ENCODE measurements around the gene EXOC2.
"Not testable (repeated sequence)": the region's sequence is repeated elsewhere in the genome, so short reads cannot be mapped to it uniquely, and the experiment has no call there.

Gene EXOC2

DNA sequence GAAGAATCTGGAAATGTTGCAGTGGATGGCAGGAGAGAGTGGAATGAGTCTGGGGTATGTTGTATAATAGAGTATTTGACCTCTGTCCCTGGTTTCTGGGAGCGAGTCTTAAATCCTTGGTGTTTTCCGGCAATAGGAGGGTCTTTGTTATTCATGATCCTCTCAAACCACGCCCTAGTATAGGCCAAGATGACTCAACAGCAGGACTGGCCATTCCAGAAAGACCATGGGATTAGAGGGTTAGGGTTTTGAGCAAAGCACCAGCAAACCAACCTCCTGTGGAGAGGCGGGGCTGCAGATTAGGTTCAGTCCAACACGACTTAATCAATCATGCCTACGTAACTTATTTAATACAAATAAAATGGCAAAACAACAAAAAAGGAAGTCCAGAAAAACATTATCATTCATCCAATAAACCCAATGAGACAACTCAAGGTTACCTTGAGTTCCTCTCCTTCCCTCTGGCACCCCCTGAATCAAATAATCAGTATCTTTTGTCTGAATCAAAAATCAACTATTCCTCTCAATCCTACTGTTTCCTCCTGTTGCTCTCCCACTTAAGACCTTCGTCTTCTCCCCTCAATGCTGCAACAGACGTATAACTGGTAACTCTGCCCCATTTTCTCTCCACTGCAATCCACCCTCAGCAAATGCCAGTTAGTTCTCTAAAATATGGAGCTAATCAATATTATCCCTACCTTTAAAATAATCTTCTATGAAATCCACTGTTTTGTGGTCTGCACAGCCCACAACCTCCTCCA, 51.5 kb downstream of the EXOC2 start:
- DNase-seq (ENCODE audit: low read depth, low spot score): peak; percentile 58

DNA sequence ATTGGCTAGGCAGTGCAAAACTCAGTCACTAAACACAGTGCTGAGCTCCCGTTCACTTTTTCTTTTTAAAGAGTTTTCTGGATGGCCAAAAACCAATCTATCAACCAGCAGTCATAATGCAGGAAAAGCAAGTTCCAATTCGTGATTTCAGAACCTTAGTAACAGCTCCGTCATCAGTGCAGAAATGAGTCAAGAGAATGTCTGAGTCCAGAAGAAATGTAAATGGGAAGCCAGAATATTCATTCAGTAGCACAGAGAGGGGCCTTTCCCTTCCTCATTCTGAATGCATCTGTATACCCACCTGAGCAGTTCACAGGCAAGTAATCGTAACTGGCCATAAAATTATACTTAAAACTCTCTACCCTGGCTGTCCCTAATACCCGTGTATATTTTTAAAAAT, 56.5 kb downstream of the EXOC2 start:
- no peak for DNase-seq (ENCODE audit: low read depth, low spot score)

DNA sequence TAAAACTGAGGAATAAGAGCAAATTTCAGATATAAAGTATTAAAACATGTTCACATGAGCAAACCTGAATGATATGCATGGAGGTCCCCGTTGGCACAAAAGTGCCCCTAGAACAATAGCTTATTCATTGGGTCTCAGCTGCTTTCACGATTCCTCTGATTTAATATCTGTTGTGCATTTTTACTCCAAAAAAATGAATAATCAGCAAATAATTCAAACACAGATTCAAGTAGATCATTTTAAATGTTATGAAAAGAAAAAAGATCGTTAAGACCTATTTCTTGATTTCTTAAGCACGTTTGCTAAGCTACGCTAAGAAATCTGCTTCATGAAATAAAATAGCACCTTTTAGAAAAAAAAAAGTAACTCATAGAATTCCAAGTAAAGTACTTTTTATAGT, 57.7 kb downstream of the EXOC2 start:
- no peak for DNase-seq (ENCODE audit: low read depth, low spot score)

DNA sequence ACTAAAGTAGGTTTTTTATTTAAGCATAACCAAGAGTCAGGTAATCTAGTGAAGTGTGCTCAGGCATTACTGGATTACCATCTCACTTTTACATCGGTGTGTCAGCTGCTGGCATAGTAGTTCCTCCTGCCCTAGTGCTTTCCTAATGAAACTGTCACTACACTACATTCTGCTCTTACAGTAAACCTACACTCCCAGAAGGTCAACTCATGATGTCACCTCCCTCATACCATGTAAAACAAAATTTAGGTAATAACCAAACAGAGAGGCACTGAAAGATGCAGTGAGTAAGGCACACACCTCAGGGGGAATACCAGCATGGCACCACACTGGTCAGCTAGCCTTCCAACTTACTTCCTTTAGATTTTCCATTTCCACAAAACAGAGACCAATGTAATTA, 59.3 kb downstream of the EXOC2 start:
- DNase-seq (ENCODE audit: low read depth, low spot score): no peak

DNA sequence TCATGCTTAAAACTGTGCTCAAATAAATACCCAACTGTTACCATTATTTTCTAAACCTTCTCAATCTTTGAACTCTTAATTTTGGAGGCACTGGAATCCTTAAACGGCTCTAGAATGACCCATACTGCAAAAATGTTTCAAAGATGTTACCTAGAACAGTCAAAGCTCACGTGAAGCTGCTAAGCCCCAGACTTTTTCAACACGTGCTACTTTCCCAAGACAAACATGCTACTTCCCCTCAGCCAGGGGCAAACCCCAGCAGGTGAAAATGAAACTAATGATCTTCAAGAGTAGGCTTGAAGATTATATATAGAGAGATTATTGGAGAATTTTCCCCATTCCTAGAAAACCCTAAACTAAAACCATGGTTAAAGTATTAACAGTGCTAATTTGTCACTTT, 64.2 kb downstream of the EXOC2 start:
- no peak for DNase-seq (ENCODE audit: low read depth, low spot score)

DNA sequence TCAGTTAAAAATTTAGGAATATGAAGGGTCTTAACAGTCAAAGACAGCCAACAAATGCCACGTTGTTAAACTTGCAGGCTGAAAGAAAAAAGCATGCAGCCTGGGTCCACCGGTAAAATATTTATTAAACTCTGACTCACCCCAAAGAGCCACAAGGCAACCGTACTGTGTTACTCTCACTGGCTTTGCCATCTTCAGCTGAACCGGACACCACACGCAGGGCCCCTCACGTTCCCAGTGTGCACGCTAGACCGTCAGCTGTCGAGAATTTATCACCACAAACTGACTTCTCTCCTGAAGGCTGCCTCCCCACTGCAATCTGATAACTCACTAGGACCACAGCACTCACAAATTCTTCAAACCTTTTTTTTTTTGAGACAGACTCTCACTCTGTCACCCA, 66.7 kb downstream of the EXOC2 start:
- no peak for DNase-seq (ENCODE audit: low read depth, low spot score)

DNA sequence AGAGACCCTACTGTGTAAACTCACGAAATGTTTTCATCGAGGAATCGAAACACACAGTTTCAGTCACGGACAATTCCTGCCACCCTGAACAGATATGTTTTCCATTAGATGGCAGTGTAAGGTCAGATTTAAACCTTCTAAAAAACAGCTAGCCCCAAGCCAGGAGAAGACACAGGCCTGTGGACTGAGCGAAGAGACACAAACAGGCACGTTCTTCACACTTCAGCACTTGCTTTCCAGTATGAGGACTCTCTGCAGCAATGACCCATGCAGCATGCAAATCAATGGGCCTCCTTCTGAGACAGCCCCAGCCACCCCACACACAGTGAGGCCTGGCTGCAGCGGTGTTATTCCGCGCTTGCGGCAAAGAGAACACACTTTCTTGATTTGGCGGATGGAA, 68.0 kb downstream of the EXOC2 start:
- peak; percentile 68 for DNase-seq (ENCODE audit: low read depth, low spot score)

DNA sequence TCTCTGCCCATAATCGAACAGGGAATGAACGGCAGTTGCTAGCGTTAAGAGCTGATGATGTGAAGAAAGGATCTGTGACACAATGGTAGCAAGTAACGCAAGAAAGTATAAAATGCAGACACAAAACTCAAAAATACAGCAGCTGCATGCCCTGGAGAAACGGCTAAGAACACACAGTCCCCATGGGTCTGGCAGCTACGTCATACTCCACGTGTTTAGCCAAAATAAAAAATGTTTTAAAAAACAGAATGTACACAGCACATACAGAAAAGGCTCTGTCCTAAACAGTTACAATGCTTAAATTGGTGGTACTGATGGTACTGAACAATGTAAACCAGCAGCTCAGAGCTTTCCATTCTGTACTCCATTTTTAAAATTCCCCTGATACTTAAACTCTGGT, 70.5 kb downstream of the EXOC2 start:
- no peak for DNase-seq (ENCODE audit: low read depth, low spot score)

DNA sequence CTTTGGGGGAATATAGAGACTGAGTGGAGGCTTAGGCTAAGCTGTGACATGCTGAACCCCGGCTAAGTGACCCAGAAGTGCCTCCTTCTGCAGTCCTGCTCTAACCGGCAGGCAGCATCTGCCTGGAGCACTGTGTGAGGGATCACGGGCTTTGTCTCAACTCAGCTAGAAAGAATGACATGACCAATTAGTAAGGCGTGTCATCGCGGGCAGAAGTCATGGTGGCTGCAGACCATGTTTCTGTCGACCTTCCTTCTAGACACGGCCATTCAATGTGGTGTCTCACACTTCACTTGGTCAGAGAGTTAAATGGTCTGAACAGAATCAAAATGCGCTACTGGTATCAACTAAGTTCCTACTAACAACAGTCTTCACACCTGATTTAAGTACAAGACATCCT, 71.0 kb downstream of the EXOC2 start:
- no peak for DNase-seq (ENCODE audit: low read depth, low spot score)

DNA sequence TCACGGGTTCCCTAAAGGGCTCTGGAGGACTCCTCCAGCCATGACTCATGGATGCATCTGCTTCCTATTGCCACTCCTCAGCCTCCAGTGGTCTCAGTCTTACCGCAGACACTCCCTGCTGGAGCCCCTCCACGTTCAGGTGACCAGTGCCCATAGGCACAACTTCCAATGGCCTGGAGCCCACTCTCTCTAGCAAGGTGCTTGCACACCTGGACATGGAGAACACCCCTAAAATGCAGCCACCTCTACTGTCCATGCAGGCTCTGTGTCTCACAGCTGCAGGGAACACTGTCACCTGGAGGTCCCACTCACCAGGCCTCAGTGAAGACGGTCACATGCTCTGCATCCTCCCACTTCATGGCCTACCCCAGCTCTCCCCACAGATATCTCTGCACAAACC, 72.0 kb downstream of the EXOC2 start:
- no peak for DNase-seq (ENCODE audit: low read depth, low spot score)

DNA sequence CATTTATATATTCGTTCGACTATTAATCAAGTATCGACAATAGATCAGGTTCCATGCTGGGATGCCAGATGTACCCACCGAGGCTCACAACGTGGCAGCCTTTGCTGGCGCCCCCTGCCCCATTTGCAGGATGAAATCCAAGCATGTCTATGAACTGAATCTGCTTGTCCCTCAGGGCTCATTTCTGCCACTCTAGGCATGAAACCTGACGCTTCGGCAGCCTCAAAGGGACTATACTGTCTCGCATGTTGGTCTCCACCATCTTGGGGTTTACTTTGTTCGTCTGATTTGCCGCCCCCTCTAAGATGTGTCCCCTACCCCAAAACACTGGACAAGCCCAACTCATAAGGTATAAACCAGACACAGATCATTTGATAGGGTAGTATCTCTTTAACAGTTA, 72.8 kb downstream of the EXOC2 start:
- DNase-seq (ENCODE audit: low read depth, low spot score): no peak

DNA sequence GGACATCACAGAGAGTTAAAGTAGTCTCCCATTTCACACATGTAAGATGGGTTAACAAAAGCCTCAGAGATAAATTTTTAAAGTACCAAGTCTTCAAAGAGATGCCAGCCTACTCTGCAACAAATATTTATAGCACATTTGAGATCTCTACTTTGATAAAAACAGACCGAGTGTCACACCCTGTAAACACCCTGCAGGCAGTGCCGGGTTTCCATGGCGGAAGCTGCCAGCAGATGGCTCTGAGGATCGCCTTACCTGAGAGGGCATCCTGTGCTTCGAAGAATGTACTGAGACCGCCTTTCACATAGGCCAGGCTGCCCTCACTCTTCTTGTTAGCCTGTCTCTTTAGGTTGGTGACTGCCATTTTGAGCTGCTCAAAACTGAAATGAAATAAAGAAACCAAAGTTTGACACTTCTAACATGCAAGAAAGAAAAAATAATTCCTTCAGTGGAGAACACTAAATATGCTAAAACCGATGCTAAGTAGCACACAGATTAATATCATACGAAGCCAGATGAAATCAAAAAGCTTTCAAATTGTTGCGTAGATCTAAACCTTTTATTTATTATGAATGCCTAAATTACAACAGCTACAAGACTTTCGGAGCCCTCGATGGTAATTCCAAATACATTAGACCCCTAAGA, 75.4 kb downstream of the EXOC2 start:
- peak; percentile 68 for DNase-seq (ENCODE audit: low read depth, low spot score)

DNA sequence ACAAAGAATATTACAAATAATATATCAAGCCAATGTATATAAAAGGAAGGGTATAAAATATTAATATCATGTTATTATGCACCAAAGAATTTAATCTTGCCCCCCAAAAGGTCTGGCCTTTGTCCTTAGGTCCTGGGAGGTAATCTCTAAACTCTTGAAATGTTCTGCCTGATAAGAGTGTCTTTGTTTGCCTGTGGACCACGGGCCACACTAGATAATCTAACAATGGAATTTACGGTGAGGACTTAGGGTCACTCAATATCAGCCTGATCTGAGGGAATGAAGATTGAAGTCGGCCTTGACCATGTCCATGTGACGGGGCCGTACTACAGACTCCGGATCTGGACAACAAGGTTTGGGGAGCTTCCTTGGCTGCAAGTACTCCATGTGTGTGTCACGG, 79.0 kb downstream of the EXOC2 start:
- no peak for DNase-seq (ENCODE audit: low read depth, low spot score)

DNA sequence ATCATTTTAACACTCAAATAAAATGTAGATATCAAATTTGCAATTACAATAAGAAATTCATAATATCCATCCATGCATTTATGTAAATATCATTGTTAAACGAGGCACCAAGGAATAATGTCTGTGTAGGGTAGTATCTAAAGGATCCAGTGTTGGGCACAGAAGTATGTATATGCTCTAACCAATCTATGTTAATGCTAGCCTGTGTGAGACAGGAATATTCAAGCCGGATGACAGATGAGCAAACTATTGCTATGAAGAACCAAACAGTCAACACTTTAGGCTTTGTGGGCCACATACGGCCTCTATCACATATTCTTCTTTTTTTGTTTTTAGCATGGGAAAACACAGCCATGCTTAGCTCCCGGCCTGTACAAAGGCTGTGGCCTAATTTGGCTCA, 81.0 kb downstream of the EXOC2 start:
- DNase-seq (ENCODE audit: low read depth, low spot score): no peak

DNA sequence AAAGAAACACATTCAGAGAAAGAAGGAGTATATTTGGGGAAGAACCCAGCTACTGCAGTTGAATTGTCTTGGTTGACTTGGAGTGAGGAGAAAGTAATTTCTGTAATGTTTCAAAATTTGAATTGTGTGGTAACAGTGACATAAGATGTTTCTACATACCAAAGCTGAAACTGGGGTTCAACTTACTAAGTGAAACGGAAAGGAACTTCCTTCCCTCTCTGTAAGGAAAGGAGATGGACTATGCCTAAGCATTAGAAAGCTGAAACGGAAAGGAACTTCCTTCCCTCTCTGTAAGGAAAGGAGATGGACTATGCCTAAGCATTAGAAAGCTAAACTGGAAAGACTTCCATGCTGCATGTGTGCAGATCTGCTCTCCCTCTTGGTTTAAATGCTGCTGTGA, 82.1 kb downstream of the EXOC2 start:
- no peak for DNase-seq (ENCODE audit: low read depth, low spot score)

DNA sequence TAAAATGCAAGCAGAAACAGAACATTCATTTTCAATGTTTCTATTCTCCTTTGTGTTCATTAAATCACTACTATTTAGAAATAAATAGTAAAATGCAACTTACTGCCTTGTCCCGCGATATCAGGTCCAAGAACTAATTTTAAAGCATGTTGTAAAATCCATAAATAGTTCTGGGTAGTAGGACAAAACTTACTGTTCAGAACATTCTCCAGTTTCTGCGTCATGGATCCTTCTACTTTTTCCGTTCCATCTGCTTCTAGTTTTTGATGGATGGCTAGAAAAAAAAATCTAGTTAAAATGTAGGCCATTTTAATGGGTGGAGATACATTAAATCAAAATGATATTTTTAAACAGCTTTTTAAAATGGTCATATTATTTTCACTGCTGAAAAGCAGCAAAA, 83.0 kb downstream of the EXOC2 start:
- no peak for DNase-seq (ENCODE audit: low read depth, low spot score)

DNA sequence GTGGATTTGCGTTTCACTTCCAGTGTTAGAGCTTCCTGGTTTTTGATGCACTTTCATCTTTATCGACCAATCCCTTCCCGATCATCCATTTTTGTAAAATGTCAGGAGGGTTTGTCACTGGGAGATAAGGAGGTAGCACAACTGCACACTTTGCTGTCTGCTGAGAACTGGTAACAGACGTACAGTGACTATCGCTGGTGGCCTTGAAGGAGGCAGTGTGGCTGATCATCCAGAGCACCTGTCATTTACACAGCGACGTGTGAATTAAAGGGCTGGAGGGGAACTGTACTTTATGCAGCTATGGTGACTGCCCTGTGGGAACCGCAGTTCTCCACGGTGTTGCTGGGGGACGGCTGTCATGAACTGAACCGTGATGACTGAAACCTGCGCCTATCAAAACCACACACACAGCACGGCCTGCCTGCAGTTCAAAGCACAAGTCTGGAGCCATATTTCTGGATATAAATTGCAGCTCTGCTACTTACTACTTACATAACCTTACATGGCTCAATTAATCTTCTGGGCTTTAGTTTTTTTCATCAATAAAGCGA, 86.0 kb downstream of the EXOC2 start:
- DNase-seq (ENCODE audit: low read depth, low spot score): no peak

DNA sequence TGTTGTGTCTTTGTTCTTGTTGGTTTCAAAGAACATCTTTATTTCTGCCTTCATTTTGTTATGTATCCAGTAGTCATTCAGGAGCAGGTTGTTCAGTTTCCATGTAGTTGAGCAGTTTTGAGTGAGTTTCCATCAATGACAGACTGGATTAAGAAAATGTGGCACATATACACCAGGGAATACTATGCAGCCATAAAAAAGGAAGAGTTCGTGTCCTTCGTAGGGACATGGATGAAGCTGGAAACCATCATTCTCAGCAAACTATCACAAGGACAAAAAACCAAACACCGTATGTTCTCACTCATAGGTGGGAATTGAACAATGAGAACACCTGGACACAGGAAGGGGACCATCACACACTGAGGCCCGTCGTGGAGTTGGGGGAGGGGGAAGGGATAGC, 87.0 kb downstream of the EXOC2 start:
- DNase-seq (ENCODE audit: low read depth, low spot score): not testable (repeated sequence)

DNA sequence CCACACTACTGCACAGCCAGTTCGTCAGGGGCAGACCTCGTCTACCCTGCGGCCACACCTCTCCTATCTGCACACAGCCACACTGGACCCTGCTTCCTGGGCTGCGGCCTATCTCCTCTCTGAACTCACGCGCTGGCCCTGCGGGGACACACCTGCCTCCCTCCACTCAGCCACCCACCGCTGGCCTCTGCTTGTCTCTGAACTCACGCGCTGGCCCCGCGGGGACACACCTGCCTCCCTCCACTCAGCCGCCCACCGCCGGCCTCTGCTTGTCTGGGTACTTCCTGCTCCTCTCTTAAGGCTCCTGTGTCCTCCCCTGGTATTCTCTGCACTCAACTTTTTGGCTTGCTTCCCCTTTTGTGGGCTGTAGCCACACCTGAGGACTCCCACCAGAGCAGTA, 88.4 kb downstream of the EXOC2 start:
- no peak for DNase-seq (ENCODE audit: low read depth, low spot score)

DNA sequence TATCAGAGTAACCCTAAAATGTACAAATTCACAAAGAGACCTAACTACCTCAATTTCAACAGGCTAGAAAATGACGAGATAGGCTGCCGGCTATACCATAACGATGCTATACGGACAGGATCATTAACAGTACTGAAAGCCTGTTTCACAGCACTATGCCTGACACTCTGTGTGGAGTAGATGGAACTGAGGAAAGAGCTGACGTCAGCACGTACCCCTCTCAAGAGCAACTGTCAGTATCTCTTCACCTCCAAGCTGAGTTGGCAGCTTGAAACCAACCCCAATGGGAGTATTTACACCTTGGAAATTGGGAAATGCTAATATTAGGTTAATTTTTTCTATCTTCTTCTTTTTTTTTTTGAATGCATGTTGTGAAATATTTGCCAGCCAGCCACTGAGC, 89.7 kb downstream of the EXOC2 start:
- DNase-seq (ENCODE audit: low read depth, low spot score): no peak

DNA sequence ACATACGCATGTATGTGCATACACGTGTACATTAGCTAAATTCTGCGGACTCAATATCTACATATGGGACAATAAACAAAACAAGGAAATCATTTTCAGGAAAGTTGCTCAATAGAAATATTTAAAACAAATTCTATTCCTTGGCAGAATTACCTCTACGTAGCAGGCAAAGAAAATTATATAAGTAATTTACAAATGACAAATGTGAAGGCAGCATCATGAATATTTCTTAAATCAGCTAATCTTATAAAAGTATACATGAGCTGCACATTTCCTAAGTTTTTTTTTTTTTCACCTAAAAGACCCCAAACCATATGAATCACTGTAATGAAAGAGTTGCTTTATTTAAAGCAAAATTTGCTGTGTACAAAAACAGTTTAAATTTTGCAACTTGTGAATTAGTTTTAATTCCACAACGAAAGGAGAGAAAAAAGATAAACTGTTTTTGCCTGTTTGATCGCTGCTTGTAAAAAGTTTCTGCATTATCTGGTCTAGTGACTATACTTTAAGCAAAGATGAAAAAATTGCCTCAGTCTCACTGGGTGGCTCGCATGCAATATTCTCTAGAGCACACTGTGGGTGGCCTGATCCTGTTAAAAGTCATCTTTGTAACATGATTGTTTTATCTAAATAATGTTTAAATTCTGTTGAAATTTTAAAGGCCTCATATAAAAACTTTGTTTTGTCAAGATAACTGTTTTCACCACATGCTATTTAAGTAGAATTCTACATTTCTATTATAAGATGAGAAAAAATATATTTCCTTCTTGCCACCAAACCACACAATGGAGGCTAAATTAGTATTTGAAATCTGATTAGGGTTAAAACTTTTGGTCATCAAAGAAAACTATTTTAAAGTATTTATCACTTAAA, 93.1 kb downstream of the EXOC2 start:
- DNase-seq (ENCODE audit: low read depth, low spot score): no peak

DNA sequence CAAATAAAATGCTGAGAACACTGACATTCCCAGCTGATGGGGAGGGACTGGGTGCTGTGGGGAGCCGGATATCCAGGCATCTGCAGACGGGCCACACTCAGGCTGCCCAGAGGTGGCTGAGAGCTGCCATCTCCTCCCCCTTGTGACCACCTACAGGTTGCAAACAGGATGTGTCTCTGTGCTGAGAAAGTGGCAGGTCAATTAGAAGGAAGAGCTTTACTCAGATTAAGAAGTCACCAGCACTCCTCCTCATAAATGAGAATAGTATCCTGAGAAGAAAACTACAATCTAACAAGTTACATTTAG, 99.1 kb downstream of the EXOC2 start:
- peak; percentile 32 for DNase-seq (ENCODE audit: low read depth, low spot score)
